IPS-11a (cell line): ENCODE measurements around the gene PRR15.
"Not testable (repeated sequence)": the region's sequence is repeated elsewhere in the genome, so short reads cannot be mapped to it uniquely, and the experiment has no call there.

ENCODE experiments used
- H3K4me3 ChIP-seq: one replicate; pipeline ENCODE4 v1.5.1; 2013; ENCODE audit warnings: low read depth, low read length, control low read depth

PRR15 gene

DNA sequence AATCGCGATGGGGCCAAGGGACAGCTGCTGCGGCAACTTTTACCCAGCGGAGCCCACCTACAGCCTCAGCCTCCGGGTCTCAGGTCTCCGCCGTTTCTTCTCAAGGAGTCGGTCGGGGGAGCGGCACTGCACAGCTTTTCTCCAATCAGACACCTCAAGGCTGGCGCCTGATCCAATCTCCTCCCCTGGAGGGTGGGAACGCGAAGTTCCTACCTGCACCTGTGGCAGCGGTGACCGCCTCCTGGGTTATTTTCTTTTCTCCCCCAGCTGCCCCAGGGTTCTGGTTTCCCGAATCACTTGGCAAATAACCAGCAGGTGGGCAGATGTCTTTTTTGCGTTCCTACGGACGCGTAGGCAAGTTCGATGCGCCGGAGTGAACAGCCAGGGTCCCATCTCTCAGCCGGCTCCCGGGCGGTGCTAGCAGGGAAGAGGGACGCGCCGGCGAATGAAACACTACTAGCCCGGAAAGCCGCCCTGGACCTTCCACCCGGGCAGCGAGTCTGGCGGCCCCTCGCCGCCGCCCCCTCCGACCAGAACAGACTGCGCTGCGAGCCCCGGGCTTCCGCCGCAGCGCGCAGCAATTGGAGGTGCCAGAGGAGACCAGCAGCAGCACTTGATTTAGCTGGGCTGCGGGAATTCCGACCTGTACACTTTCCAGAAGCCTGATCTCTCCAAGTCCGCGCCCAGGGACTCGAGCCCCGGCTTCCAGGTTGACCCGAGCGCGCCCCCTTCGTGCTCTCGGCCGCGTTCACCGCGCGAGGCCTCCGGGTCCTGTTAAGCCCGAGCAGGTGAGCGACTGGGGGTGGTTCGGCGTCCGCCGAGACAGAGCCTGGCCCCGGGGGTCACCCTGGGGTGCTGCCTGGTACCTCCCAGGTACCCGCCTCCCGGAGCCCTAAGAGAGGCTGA, at the start of gene PRR15:
Gene PRR15, plus strand, starts transcription at position 246 of the 906 bp plus-strand sequence. CDS start 2,495 bp downstream, outside the sequence.
- peak within 1 kb of the TSS; percentile 49 for H3K4me3 ChIP-seq

GRCh38 chr7:29516491-29516890, 47.1 kb upstream of the PRR15 start:
- no peak overlapping the region for H3K4me3 ChIP-seq

- no peak overlapping the region for H3K4me3 ChIP-seq
Observed at GRCh38 chr7:29518616-29519015, 45.0 kb upstream of the PRR15 start.

DNA sequence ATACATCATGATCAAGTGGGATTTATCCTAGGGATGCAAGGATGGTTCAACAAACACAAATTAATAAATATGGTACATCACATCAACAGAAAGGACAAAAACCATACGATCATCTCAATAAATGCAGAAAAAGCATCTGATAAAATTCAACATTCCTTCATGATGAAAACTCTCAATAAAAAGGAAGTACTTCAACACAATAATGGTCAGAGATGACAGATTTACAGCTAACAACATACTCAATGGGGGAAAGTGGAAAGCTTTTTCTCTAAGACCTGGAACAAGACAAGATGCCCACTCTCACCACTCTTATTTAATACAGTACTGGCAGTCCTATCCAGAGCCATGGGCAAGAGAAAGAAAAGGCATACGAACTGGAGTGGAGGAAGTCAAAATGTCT, 39.9 kb upstream of the PRR15 start:
- no peak overlapping the region for H3K4me3 ChIP-seq

DNA sequence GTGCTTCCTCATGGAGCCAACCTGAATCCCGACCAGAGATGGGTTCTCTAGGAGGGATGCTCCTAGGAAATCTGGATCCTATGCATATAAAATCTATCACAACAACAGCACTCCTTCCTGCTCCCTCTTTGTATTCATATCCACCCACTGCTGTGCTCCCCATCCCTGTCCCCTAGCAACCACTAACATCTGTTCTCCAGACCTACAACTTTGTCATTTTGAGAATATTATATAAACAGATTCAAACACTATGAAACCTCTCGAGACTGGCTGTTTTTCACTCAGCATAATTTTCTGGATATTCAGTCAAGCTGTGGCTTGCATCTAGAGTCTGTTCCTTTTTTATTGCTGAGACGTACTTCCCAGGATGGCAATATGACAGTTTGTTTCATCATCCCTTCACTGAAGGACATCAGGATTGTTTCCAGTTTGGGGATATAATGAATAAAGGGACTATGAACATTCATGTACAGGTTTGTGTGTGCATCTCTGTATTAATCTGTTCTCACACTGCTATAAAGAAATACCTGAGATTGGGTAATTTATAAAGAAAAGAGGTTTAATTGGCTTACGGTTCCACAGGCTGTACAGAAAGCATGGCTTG, 36.0 kb upstream of the PRR15 start:
- no peak overlapping the region for H3K4me3 ChIP-seq

DNA sequence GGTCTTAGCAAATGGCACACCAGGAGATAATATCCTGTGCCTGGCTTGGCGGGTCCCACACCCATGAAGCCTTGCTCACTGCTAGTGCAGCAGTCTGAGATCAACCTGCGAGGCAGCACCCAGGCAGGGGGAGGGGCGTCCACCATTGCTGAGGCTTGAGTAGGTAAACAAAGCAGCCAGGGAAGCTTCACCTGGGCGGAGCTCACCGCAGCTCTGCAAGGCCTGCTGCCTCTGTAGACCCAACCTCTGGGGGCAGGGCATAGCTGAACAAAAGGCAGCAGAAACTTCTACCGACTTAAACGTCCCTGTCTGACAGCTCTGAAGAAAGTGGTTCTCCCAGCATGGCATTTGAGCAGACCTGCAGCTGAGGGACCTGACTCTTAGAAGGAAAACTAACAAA, 35.1 kb upstream of the PRR15 start:
- not testable (repeated sequence) for H3K4me3 ChIP-seq

DNA sequence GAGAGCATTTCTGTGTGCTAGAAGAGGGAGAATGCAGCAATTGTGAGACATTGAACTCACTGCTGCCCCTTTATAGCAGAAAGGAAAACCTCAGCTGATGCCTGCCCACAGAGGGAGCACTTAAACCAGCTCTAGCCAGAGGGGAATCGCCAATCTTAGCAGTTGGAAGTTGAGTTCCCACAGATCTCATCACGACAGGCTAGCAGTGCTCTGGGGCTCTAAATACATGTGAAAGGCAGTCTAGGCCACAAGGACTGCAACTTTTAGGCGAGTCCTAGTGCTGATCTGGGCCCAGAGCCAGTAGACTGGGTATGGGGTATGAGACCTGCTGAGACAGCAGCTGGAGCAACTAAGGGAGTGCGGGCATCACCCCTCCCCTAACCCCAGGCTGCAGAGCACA, 25.2 kb upstream of the PRR15 start:
- H3K4me3 ChIP-seq, result no peak overlapping the region

DNA sequence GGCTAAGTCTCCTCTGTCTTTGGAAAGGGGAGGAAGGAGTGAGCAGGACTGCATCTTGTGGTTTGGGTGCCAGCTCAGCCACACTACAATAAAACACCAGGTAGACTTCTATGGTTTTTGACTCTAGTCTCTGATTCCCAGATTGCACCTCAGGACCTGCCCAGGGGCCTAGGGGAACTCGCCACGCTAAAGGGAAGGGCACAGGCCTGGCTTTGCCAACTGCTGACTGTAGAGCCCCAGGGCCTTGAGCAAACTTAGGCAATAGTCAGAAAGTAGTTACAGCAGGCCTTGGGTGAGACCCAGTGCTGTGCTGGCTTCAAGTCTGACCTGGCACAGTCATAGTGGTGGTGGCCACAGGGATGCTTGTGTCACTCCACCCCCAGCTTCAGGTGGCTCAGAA, 24.2 kb upstream of the PRR15 start:
- no peak overlapping the region for H3K4me3 ChIP-seq

DNA sequence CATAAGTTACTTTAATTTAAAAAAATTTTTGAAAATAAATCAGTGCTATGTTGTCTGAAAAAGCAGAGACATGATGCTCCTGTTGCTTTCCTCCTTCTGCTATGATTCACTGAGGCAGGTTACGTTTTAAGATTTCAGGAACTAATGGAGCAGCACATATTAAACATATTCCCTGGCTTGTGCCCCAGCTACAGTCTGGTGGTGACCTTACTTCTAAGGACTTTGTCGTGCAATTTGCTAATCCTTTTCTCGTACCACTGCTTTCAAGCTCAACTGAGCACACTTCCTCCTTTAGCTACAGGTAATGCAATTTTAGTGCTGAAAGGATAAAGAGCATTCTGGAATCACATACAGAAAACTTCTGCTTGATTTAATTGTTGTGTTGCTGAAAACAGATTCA, 16.2 kb upstream of the PRR15 start:
- H3K4me3 ChIP-seq, result no peak overlapping the region

GRCh38 chr7:29548823-29549222, 14.8 kb upstream of the PRR15 start:
- no peak overlapping the region for H3K4me3 ChIP-seq

GRCh38 chr7:29552392-29552791, 11.2 kb upstream of the PRR15 start:
- no peak overlapping the region for H3K4me3 ChIP-seq

DNA sequence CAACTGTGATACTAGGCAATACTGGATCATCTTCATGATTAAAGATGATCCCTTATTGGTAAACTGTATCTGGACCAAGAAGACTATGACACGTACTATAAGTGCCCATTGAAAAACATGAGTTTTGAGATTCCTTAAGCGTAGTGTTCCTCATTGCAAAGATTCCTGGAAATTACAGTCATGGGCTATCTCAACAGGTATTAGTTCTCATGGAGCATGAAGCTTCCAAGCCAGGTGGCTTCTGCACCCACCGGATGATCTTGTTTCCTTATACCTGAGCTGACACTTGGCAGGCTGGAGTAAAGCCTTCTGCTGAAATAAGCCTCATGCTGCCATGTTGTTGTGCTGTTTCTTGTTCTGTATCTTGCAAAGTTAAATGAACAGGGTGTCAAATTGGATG, 8.6 kb upstream of the PRR15 start:
- no peak overlapping the region for H3K4me3 ChIP-seq

DNA sequence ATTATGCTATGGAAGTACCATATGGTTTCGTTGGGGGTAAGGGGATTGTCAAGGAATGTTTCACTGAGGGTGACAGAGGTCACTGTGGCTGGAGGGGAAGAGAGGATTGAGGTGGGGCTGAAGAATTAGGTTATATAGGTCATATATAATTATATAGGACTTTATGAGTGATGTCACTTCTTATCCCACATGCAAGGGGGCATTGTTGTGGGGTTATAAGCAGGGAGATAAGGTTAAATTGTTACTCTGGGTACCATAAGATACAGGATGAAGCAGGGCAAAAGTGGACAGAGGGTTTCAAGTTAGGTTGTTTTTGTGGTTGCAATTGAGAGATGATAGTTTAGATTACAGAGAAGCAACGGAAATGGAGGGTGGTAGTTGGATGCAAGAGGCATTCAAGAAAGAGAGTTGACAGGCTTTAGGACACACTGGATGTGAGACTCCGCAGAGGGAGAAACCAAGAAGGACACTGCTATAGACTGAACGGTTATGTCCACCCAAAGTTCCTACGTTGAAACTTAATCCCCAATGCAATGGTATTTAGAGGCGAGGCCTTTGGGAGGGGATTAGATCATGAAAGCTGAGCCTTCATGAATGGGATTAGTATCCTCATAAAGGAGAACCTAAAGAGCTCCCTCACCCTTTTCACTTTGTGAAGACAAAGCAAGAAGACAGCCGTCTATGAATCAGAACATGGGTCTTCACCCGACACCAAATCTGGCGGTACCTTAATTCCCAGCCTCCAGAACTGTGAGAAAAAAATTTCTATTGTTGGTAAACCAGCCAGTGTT, 7.0 kb upstream of the PRR15 start:
- H3K4me3 ChIP-seq, result no peak overlapping the region

GRCh38 chr7:29557954-29558353, 5.7 kb upstream of the PRR15 start:
- H3K4me3 ChIP-seq, result no peak overlapping the region

GRCh38 chr7:29561271-29561670, 2.4 kb upstream of the PRR15 start:
- no peak overlapping the region for H3K4me3 ChIP-seq

DNA sequence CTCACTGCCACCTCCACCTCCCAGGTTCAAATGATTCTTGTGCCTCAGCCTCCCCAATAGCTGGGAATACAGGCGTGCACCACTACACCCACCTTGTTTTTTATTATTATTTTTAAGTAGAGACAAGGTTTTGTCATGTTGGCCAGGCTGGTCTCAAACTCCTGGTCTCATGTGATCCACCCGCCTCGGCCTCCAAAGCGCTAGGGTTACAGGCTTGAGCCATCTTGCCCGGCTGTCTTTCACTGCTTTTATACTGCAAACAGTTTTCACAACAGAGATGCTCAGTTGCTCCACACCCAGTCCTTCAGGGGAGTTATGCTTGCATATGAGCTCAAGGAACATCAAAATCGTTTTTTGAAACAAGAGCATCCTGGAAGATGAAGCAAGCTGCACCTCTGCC, 1.3 kb upstream of the PRR15 start:
- H3K4me3 ChIP-seq, result no peak overlapping the region

DNA sequence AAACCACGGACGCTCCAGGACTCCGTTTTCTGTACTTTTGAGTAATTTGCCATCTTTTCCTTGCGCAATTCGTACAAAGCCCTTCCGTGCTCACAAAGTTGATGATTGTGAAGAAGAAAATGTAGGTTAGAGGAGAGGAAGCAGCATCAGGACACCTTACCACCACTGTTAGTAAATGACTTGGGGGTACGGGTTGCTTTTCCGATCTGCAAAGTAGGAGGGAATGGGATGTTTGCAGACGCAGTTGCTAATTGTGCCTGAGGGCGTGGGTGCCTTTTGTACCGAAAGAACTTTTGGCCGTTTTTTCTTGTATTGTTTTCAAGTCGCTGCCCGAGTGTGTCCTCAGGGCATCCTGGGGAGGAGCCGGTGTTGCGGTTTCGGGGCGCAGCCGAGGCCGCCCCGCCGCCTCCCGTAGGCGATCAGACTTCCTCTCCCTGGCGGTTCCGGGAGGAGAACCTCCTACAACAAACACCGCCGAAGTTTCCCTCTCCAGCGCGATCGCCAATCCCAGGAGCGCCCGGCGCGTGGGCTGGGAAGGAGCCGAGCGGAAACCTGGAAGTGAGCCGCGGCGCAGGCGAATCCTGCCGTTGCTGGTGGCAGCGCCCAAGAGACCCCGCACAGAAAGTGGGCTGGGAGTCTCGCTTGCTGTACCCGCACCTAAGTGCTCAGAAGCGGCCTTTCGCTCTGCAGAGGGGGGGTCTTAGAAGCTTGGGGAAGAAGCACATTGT, 1.0 kb downstream of the PRR15 start:
- peak overlapping the region; percentile 49 for H3K4me3 ChIP-seq

DNA sequence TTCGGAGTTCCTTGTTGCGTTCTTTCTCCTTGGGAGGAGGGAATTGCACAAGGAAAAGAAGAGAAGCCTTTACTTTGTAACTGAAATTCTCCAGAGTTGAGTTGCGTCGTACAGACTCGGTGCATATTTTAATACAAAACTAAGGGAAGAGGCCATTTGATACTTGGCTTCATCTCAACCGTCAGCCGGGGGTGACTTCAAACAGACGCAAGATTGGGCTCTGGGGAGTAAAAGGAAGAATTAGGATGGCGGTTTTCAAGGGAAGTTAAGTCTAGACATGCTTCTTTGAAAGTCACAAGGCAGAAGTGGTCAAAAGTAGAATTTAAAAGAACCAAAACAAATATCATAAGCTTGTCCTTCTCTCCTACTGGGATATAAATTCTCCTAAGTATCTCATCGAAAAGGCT, 1.6 kb downstream of the PRR15 start:
- H3K4me3 ChIP-seq, result peak overlapping the region; percentile 49

DNA sequence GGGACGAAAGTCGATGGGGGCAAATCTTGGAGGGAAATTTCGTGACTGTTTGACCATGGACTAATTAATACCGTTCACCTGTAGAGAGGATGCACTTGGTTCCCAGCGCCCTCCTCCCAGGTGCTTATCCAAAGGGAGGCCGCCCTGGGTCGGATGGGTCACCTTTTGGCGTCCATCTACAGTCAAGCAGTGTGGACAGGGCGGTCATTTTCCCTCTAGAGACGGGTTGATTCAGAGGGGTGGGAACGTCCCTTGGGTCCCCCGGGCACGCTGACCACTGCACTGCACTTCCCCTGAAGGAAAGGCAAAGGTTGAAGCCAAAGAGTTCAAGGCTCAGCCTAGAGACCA, 2.0 kb downstream of the PRR15 start:
- peak overlapping the region; percentile 35 for H3K4me3 ChIP-seq

DNA sequence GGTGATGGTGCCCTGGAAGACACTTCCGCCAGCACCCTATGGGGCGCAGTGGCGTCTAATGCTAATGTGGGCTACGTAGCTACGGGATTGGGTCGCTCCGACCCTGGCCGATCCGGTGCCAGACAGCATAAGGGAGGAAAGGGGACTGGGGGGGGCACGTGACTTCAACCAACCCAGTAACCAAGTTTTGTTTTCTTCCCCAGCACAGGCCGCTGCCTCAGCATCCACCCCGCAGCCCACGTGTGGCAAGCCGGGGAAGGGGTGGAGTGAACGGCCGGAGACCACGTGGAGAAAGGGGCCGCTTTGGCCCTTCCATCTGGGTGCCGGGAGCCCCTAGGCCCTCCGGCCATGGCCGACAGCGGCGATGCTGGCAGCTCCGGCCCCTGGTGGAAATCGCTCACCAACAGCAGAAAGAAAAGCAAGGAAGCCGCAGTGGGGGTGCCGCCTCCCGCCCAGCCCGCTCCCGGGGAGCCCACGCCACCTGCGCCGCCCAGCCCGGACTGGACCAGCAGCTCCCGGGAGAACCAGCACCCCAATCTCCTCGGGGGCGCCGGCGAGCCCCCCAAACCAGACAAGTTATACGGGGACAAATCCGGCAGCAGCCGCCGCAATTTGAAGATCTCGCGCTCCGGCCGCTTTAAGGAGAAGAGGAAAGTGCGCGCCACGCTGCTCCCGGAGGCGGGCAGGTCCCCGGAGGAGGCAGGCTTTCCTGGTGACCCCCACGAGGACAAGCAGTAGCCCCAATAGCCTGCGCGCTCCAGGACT, 2.5 kb downstream of the PRR15 start:
- peak overlapping the region; percentile 35 for H3K4me3 ChIP-seq
